Pancreas (tissue), 10 donors: Measurements from ENCODE around the gene EGF. TPM values are rescaled to one million over a fixed set of nuclear protein-coding genes. Genes with fewer than 3 reads are reported as not detected.

ENCODE experiments used
- ATAC-seq, 4 donors: fragments of 200-7000 bp; cut with Tn5 transposase; one replicate each; pipeline versions ENCODE4 v1.8.0 to v1.9.1; 2020; ENCODE audit warnings: mild to moderate bottlenecking in 4 of 4, moderate library complexity in 4 of 4
- DNase-seq, 6 donors: peaks; one replicate each; pipeline ENCODE4 v3.0.0-alpha.2; 2020
- FAIRE-seq: peaks from 2 replicates; lab custom pipeline; 2012; peaks lifted over from hg19 to GRCh38; lab: Jason Lieb, UNC
- H3K27ac ChIP-seq, 4 donors: fragments of 200-600 bp; sonication (generic); 1 replicate in 3 of 4; 2 replicates in 1 of 4; pipeline versions ENCODE4 v1.5.0 to v1.8.0; 2020
- H3K27me3 ChIP-seq, 4 donors: fragments of 200-600 bp; one replicate each; pipeline ENCODE4 v1.8.0; 2021
- H3K36me3 ChIP-seq, 3 donors: fragments of 200-600 bp; sonication (generic) in 1 of 3; one replicate each; pipeline versions ENCODE4 v1.5.0 to v1.8.0; 2020 to 2021
- H3K4me1 ChIP-seq, 3 donors: fragments of 200-600 bp; one replicate each; pipeline ENCODE4 v1.8.0; 2021
- H3K4me3 ChIP-seq, 4 donors: fragments of 200-600 bp; sonication (generic) in 2 of 4; one replicate each; pipeline versions ENCODE4 v1.5.0 to v1.8.0; 2020 to 2021
- H3K9me3 ChIP-seq, 4 donors: fragments of 200-600 bp; one replicate each; pipeline ENCODE4 v1.8.0; 2021
- CTCF ChIP-seq, 4 donors: fragments of 200-600 bp; sonication (generic) in 3 of 4; IDR thresholded peaks; one replicate each; pipeline versions ENCODE4 v1.5.0 to v1.8.0; 2021; ENCODE audit warnings: antibody characterized with exemption in 4 of 4
- WGBS, 2 donors: extraction: QIAGEN DNeasy Blood & Tissue Kit; methylation state at CpG; one replicate each; pipeline ENCODE4 v1.1.7; 2013; 5-methylcytosine and 5-hydroxymethylcytosine counted together
- intact Hi-C, 3 donors: fragments of 100-400 bp; cut with DNase I; formaldehyde crosslinking; loops; one replicate each; pipeline versions ENCODE4 v1.11.1 to v1.14.2; 2022
- polyA plus RNA-seq, 2 donors: library from polyadenylated mRNA; stranded (reverse); fragments of 200-250 nt; gene quantifications; one replicate each; pipeline ENCODE4 v1.2.3, GENCODE V29; 2013
- total RNA-seq, 6 donors: library from RNA; stranded (reverse); fragmentation: NEBNext Ultra II Directional in 4 of 6; extraction: Animal tissue kit (Norgen Biotek cat#: 25700) in 4 of 6; gene quantifications; one replicate each; pipeline versions ENCODE4 v1.2.1 to v1.2.4, GENCODE V29; 2021 to 2023
- donor health status: healthy with polysubstance abuse.
- donor health status: DM: no; HTN: no; CAD: no; lungs with moderate emphysema.
- donor health status: DM: no; HTN: no; CAD: no.
- donor health status: control.
- donor health status: control.
- donor health status: Bipolar disorder and iron deficiency.
- donor health status: DM: yes; HTN: yes; CAD: no.
- donor health status: DM: no; HTN: no; CAD: no.
- donor health status: DM: no; HTN: no; CAD: no.
- donor health status: DM: yes; HTN: yes; CAD: no.

Gene EGF
- total and polyA plus RNA-seq, 8 donors, result 12.8 to 67.2 (median 23.1) TPM

GRCh38 chr4:110020646-110021443 is 108.2 kb downstream of the EGF start:
- H3K27ac ChIP-seq, result no peak overlapping the region
- ATAC-seq (no peak), FAIRE-seq (no peak), DNase-seq (no peak)
- no peaks in the 10 kb centered on the region for H3K9me3 ChIP-seq
- no peaks in the 10 kb centered on the region for H3K36me3 ChIP-seq
- intact Hi-C loops, result no loop called here
- H3K27me3 ChIP-seq, result no peaks in the 10 kb centered on the region
- 69 to 75% methylated on average over 4 of the region's 4 CpGs for WGBS, 2 donors
- H3K4me1 ChIP-seq, result peaks cover 0 to 4% (median 0%) of the 10 kb centered on the region in 3 donors
- no peak for TF ChIP-seq CTCF (IDR thresholded peaks at IDR 0.05)
- H3K4me3 ChIP-seq, result no peak overlapping the region

GRCh38 chr4:110022457-110022856 is 109.8 kb downstream of the EGF start:
- Histone ChIP-seq H3K36me3 (no peaks in the 10 kb centered on the region), H3K4me3 (no peak overlapping the region), H3K4me1 (peaks cover 0 to 6% (median 0%) of the 10 kb centered on the region in 3 donors), H3K27me3 (no peaks in the 10 kb centered on the region), H3K9me3 (no peaks in the 10 kb centered on the region), H3K27ac (no peak overlapping the region)
- no peak for TF ChIP-seq CTCF (IDR thresholded peaks at IDR 0.05)
- intact Hi-C loops, result no loop called here
- FAIRE-seq (no peak), ATAC-seq (no peak), DNase-seq (no peak)
- 76 to 85% methylated on average over 4 of the region's 4 CpGs for WGBS, 2 donors

- 38 to 59% methylated on average over 1 of the region's 1 CpG for WGBS, 2 donors
- FAIRE-seq, result no peak
- intact Hi-C loops, result no loop called here
- Histone ChIP-seq H3K27me3 (no peaks in the 10 kb centered on the region), H3K9me3 (no peaks in the 10 kb centered on the region), H3K27ac (no peak overlapping the region), H3K36me3 (no peaks in the 10 kb centered on the region), H3K4me1 (peaks cover 0 to 6% (median 0%) of the 10 kb centered on the region in 3 donors), H3K4me3 (no peak overlapping the region)
- ATAC-seq, result no peak
- DNase-seq, result no peak
- no peak for TF ChIP-seq CTCF (IDR thresholded peaks at IDR 0.05)
These were observed 112.4 kb downstream of the EGF start for GRCh38 chr4:110025056-110025455.

GRCh38 chr4:110025718-110026117 is 113.0 kb downstream of the EGF start:
- FAIRE-seq, result no peak
- no peak for ATAC-seq
- no peak for DNase-seq
- no peak for TF ChIP-seq CTCF (IDR thresholded peaks at IDR 0.05)
- no peaks in the 10 kb centered on the region for H3K27me3 ChIP-seq
- H3K9me3 ChIP-seq, result no peaks in the 10 kb centered on the region
- H3K36me3 ChIP-seq, result no peaks in the 10 kb centered on the region
- peaks cover 0 to 6% (median 0%) of the 10 kb centered on the region in 3 donors for H3K4me1 ChIP-seq
- 83 to 87% methylated on average over 3 of the region's 3 CpGs for WGBS, 2 donors
- H3K4me3 ChIP-seq, result no peak overlapping the region
- no peak overlapping the region for H3K27ac ChIP-seq
- intact Hi-C loops, result no loop called here

- intact Hi-C loops, result no loop called here
- Histone ChIP-seq H3K27ac (no peak overlapping the region), H3K36me3 (no peaks in the 10 kb centered on the region), H3K4me1 (no peaks in the 10 kb centered on the region), H3K4me3 (no peak overlapping the region), H3K9me3 (no peaks in the 10 kb centered on the region), H3K27me3 (no peaks in the 10 kb centered on the region)
- FAIRE-seq (no peak), DNase-seq (peak in 1 of 6 donors; percentile 19), ATAC-seq (peak in 2 of 4 donors; percentile 41 to 47)
- TF ChIP-seq CTCF (IDR thresholded peaks at IDR 0.05), result no peak
- WGBS, 2 donors, result 86 to 90% methylated on average over 7 of the region's 7 CpGs
These were observed 119.9 kb downstream of the EGF start for GRCh38 chr4:110032603-110033002.
